Stomach (tissue), 4 donors: ENCODE results near the gene CATSPER1.

Experiments
- CTCF ChIP-seq, 7 experiments: fragments of 450-650 bp in 4 of 7; fragments of 200-600 bp in 3 of 7; sonication (generic) in 3 of 7; IDR thresholded peaks; one replicate each; pipeline ENCODE4 v1.5.1; 2016 to 2019; ENCODE audit warnings: antibody characterized with exemption in 7 of 7, control low read depth in 2 of 7, mild to moderate bottlenecking in 1 of 7
- POLR2A ChIP-seq, 4 donors: fragments of 450-650 bp; IDR thresholded peaks; one replicate each; pipeline ENCODE4 v1.6.1; 2016; ENCODE audit warnings: antibody characterized with exemption in 4 of 4, control low read depth in 2 of 4, mild to moderate bottlenecking in 1 of 4, moderate library complexity in 1 of 4

DNA sequence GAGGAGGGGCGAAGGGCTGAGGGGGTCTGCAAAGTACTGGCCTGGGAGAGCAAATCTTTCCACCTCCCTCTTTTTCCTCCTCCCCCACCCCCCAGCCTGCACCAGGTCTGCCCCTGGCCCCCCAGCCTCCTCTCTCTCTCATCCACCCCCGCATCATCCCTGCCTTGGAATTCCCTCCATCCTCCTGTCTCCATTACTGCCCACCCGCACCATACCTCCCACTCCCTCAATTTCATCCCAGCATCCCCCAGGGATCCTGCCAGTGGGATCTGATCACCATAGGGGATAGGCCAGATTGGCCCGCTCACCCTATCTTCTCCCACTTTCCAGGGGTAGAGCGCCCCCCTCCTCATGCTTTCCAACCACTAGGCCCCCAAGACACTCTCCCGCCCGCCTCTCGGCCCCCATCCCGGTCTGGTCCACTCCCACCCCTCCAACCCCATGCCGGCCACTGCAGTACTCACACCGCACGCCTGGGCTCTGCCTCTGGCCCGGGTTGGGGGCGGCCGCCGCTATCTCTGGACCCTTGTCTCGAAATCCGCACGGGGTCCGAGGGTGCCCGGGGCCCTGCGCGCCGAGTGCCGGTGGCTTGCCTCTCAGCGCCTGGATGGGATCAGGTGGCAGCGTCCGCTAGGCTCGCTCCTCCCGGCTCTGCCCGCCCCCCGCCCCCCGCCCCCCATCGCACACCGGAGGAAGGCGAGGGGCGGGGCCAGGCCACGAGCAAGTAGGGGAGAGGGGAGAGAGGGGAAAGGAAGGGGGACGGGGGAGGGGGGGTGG lies 22.5 kb upstream of the CATSPER1 start, which contains the start of gene GAL3ST3:
- no peak for TF ChIP-seq CTCF (IDR thresholded peaks at IDR 0.05)
- no peak for TF ChIP-seq POLR2A (IDR thresholded peaks at IDR 0.05)
